IPS-NIHi11 (cell line): Measurements from ENCODE around the gene CARD11.

Experiments
- DNase-seq: peaks from one replicate; pipeline ENCODE4 v3.0.0; 2012; ENCODE audit warnings: mixed read lengths, low spot score

Gene CARD11

GRCh38 chr7:3020416-3020815 lies 23.3 kb downstream of the CARD11 start:
- no peak for DNase-seq

GRCh38 chr7:3019801-3020200 lies 23.9 kb downstream of the CARD11 start:
- DNase-seq: no peak

DNA sequence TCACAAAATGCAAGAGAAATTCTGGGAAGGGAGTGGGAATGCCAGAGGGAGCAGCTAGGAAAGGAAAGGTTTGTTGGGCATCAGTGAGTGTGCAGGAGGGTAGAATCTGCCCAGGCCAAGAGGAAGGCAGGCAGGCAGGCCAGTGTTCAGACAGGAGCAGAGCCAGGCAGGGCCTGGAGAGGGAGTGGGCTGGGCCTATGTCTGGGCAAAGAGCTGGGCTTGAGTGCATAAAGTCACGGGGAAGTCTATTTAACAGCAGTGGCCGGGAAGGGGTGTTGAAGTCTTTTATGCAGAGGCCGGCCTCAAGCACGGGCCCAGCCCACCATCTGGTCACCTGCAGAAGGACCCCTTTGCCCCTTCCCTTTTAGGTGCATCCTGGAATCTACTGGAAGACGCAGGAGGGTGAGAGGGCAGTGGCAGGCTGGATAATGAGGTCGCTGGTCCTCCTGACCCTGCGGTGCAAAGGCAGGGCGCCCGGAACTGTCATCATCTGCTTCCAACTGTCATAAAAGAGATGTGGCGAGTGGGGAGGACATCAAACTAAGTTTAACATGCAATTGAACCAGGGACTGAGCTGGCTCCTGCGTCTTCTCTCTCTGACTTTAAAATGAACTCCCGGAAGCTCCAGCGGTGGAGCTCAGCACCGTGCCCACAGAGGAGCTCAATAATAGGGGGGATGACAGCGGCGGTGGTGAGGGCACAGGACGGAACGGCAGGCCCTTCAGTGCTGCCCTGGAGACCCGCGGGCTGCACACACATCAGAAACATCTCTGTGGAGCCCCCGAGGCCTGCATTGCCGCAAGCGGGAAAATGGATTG lies 29.5 kb downstream of the CARD11 start:
- no peak for DNase-seq

DNA sequence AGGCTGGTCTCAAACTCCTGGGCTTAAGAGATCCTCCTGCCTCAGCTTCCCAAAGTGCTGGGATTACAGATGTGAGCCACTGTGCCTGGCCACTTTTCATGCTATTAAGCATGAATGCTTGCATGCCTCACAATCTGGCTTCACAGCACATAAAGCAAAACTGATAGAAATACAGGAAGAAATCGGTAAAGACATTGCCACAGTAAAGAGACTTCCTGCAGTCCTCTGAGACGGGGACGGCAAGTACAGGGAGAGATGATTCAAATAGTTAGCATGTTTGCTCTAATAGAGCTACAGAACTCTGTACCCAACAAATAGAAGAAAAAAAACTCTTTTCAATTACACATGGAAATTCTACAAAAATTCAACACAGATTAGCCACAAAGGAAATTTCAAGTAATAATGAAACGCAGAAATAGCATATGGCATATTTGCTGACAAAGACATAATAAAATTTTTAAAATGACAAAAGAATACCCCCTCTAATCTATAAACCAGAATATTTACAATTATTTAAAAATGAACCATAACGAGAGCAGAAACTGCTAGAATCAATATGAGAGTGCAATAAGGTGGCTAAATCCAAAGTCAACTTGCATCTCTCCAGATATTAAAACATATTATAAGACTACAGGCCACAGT lies 32.3 kb downstream of the CARD11 start:
- no peak for DNase-seq

- no peak for DNase-seq
Observed at GRCh38 chr7:3010161-3010560, 33.5 kb downstream of the CARD11 start.

DNA sequence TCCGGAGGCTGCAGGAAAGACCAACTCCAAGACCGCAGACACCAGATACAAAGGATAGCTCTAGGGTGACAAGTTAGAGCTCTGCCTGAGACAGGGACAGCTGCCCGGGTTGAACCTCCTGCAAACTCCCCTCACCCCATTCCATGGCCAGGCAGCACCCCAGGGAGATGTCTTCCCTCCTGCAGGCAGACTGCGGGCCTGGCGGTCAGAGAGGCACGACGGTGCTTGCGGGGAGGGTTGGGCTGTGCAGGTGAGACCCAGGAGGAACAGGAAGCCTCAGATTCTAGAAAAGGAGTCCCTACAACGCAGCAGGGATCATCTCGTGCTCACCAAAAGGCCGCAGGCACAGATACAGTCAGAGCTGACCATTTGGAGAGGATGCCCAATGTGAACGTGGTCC lies 34.6 kb downstream of the CARD11 start:
- no peak for DNase-seq

DNA sequence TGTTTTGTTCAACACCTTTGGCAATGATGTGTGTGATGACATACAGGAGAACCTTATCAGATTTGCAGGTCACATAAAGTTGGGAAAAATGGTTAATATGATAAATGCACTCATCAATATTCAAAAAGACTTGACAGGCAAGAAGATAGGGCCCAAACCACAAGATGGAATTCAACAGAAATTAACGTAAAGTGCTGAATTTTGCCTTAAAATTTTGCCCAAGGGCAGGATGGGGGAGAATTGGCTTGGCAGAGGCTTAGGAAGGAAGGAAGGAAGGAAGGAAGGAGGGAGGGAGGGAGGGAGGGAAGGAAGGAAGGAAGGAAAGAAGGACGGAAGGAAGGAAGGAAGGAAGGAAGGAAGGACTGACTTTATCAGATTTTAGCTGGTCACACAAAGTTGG lies 35.3 kb downstream of the CARD11 start:
- no peak for DNase-seq

- DNase-seq: no peak
Observed at GRCh38 chr7:3007696-3008095, 36.0 kb downstream of the CARD11 start.

DNA sequence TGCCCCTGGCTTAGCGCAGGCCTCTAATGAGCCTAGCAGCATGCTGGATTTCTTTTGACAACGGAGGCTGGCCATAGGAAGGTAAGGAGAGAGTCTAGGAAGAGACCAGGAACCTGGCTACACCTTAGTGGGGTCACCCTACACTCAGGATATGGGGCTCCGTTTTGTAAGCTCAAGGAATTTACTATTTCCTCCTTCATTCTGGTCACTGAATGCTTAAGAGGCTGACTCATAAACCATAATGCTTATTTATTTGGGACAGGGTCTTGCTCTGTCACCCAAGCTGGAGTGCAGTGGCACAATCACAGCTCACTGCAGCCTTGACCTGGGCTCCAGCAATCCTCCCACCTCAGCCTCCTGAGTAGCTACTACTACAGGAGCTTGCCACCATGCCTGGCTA lies 38.4 kb downstream of the CARD11 start:
- DNase-seq: no peak

DNA sequence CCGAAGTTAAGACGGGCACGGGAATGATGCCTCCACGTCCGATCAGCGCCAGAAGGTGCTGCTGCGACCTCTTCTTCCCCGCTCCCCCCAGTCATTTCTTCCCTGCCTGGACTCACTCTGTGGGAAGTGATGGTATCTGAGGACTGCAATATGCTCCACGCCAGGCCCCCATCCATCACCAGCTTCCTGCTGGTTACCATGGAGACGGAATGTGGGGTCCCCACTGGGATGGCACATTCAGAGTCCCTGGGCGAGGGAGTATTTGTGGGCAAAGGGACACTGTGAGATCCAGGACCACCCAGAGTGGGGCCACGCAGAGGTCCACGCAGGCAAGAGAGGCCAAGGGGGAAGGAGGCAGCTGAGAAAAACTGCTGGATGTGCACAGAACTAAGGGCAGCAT lies 39.7 kb downstream of the CARD11 start:
- no peak for DNase-seq

GRCh38 chr7:3002631-3003030 lies 41.0 kb downstream of the CARD11 start:
- no peak for DNase-seq

DNA sequence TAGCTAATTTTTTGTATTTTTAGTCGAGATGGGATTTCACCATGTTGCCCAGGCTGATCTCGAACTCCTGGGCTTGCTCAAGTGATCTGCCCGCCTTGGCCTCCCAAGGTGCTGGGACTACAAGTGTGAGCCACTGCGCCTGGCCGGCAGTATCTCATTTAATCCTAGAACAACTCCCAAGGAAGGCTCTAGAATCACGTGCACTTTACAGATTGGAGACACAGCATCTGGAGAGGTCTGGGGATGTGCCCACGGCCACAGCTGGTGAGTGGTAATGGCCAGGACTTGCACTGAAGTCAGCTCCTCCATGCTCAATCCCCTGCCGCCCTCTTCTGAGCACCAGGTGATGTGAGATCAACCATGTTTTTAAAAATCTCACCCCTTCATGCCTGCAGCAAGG lies 43.1 kb downstream of the CARD11 start:
- DNase-seq: no peak

- no peak for DNase-seq
Observed at GRCh38 chr7:2999078-2999500, 44.6 kb downstream of the CARD11 start.

- DNase-seq: no peak
Observed at GRCh38 chr7:2997014-2997413, 46.7 kb downstream of the CARD11 start.

DNA sequence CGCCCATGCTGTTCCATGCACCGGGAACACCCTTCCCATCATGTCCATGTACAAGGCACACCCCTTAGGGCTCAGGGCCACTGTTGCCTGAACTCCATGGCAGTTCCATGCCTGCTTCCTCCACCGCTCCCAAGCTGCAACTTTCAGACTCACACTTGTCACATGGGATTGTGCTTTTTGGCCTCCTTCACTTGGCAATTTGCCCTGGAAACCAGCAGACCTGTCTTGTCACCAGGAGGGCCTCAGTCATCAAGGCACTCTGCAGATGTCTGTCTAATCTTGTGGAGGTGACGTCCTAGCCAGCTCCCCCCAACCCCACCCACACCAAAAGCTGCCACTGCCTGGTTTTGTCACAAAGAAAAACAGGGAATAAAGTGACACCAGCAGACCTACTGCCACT lies 47.5 kb downstream of the CARD11 start:
- DNase-seq: no peak

GRCh38 chr7:2993868-2994267 lies 49.8 kb downstream of the CARD11 start:
- peak; percentile 29 for DNase-seq

DNA sequence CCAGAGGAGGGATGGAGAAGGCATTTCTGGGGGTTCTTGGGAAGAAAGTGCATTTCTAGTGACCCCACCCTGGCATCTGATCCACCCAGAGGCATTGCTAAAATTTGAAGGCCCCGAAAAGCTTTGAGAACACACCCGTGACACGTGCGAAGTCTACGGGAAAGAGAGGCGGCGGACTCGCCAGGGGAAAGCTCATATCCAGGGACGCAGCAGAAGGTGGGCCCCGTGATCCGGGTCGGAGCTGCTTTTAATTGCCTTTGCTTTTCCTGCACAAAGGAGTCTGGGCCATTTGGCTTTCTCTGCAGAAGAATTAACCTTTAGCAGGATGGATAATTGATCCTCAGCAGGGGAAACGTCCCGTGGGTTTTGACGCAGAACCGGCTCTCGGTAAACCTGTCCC lies 50.3 kb downstream of the CARD11 start:
- no peak for DNase-seq

- DNase-seq: no peak
Observed at GRCh38 chr7:2990949-2991470, 52.7 kb downstream of the CARD11 start.

DNA sequence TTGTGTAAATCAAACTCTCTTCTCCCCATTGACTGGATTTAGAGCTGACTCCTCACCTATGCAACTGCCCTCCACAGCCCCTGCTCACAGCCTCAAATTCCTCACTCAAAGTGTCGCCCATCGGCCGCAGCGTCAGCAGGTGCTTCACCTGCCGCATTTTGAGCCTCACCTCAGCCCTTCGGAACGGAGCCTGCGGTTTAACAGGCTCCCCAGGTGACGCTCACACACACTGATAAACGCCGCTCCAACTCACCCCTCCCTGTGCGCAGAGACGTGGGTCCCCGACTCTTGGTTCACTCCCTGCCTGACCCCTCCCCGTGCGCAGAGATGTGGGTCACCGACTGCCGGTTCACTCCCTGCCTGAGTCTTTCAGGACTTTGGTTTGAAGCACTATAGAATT lies 57.1 kb downstream of the CARD11 start:
- DNase-seq: no peak

DNA sequence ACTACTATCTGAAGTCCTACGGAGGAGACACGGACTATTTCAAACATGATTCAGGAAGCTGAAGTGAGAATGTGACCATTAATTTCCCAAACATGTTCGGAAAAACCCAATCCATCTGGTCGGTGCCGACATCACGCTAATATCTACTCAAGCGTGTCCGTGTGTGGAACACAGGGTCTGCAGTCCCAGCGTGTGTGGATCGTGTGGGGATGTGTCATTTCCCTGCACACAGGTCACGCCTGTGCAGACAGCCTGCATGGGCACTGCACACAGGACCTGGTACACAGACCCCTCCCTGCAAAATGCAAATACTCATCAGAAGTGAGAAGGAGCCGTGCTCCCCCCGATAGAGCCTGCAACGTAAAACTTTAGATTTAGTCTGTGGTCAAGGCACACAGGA lies 57.8 kb downstream of the CARD11 start:
- DNase-seq: no peak

DNA sequence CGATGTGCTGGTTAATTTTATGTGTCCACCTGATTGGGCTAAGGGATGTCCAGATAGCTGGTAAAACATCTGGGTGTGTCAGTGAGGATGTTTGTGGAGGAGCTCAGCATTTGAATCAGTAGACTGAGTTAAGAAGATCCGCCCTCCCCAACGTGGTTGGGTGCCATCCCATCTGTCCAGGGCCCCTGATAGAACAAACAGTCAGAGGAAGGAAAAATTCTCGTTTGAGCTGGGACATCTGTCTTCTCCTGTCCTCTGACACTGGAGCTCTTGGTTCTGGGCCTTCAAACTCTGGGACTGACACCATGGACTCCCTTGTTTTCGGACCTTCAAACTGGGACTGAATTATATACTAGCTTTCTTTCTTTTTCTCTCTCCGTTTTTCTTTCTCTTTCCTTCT lies 59.6 kb downstream of the CARD11 start:
- DNase-seq: no peak

- no peak for DNase-seq
Observed at GRCh38 chr7:2983586-2983985, 60.1 kb downstream of the CARD11 start.

DNA sequence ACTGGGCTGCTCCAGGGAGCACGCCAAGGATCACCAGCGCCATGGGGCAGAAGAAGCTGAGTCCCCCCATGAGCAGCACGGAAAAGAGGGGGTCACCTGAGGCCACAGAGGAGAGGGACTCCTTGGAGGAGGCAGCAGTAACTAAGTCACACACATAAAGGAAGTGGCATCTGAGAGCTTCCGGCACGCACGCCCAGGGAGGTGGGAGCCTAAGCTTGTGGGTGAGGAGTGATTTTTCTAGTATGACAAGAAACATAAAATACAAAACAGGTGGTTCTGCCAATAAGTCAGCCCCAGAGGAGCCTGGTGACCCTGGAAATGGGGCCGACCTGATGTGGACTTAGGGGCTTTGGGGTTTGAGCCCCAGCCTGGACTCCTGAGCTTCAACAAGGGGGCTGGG lies 60.8 kb downstream of the CARD11 start:
- no peak for DNase-seq

- DNase-seq: no peak
Observed at GRCh38 chr7:2982401-2982800, 61.3 kb downstream of the CARD11 start.
